Measurements from ENCODE around the gene CDPF1. TPM values are rescaled to one million over a fixed set of nuclear protein-coding genes. Genes with fewer than 3 reads are reported as not detected.

The CDPF1 gene
- total and polyA plus RNA-seq, 2 donors (not counting 3 experiments of a cell fraction or from before 2014, with no cell fraction given): 9.7 to 9.9 TPM

- Histone ChIP-seq H3K79me2 (ENCODE audit: control insufficient read depth, insufficient read depth, low read length) (no peaks in the 10 kb centered on the region), H3K27ac (ENCODE audit: insufficient read depth, low read depth, low read length) (no peak overlapping the region), H3K9me1 (replicated peaks; ENCODE audit: control insufficient read depth, extremely low read depth, insufficient read depth, low read length) (no peaks in the 10 kb centered on the region), H4K20me1 (replicated peaks; ENCODE audit: control insufficient read depth, extremely low read depth, insufficient read depth, low read length) (no peaks in the 10 kb centered on the region), H3K9me3 (replicated peaks; ENCODE audit: control insufficient read depth, insufficient read depth, low read length) (no peaks in the 10 kb centered on the region), H3K4me2 (ENCODE audit: insufficient read depth, low read length) (no peak overlapping the region), H3K4me3 (replicated peaks in 1 of 3; ENCODE audit: insufficient read depth in 1 of 3, low read depth in 1 of 3, low read length in 3 of 3) (no peak overlapping the region), H3K27me3 (ENCODE audit: control insufficient read depth in 2 of 2, insufficient read depth in 2 of 2, low read length in 2 of 2) (no peaks in the 10 kb centered on the region), H3K9ac (replicated peaks; ENCODE audit: extremely low read depth, insufficient read depth, low read length) (no peak overlapping the region), H3K4me1 (ENCODE audit: control insufficient read depth, extremely low read depth, insufficient read depth, low read length) (no peaks in the 10 kb centered on the region), H3K36me3 (ENCODE audit: control insufficient read depth in 2 of 2, extremely low read depth in 1 of 2, insufficient read depth in 2 of 2, low read length in 2 of 2) (no peaks in the 10 kb centered on the region), H2AFZ (ENCODE audit: low read depth, low read length) (no peak overlapping the region)
- dilution Hi-C loops (cut with MboI; ENCODE audit: extremely low pct_ligation_motif_present, low sequenced_read_pairs): no loop called here
- DNase-seq (ENCODE audit: low read depth, low spot score): no peak
- FAIRE-seq: no peak
- BruUV-seq (replicated peaks): no TSS peak
- intact Hi-C loops (cut with micrococcal nuclease): no loop called here
- CTCF ChIA-PET: interaction anchor here (0.7 to 1.3 kb wide), 2 partner anchors 40 to 122 kb away, joined by 3 read pairs; no protein-coding TSS in a partner anchor
- POLR2A ChIA-PET: no interaction called here
- TF ChIP-seq JUN (IDR thresholded peaks at IDR 0.05; ENCODE audit: borderline replicate concordance, insufficient read depth, insufficient read length, low read depth) (no peak), POLR2A (IDR thresholded peaks at IDR 0.05; ENCODE audit: low read depth, low read length) (no peak), EZH2 (IDR thresholded peaks at IDR 0.05; ENCODE audit: borderline replicate concordance, low read depth, low read length, severe bottlenecking) (no peak), FOS (IDR thresholded peaks at IDR 0.05; ENCODE audit: borderline replicate concordance, insufficient read depth, low read length) (no peak), GATA2 (IDR thresholded peaks at IDR 0.05; ENCODE audit: insufficient read depth, insufficient read length, low read depth, low read length) (no peak), MAX (IDR thresholded peaks at IDR 0.05; ENCODE audit: insufficient read depth, insufficient read length) (no peak), POLR2AphosphoS5 (IDR thresholded peaks at IDR 0.05; ENCODE audit: insufficient read depth, low read depth, low read length) (no peak), MYC (IDR thresholded peaks at IDR 0.05; ENCODE audit: low read depth, low read length) (no peak)
These were observed 5.3 kb downstream of the CDPF1 start for GRCh38 chr22:46244771-46245170.

GRCh38 chr22:46242076-46242475, 8.0 kb downstream of the CDPF1 start:
- TF ChIP-seq GATA2 (IDR thresholded peaks at IDR 0.05; ENCODE audit: insufficient read depth, insufficient read length, low read depth, low read length) (no peak), MYC (IDR thresholded peaks at IDR 0.05; ENCODE audit: low read depth, low read length) (no peak), POLR2AphosphoS5 (IDR thresholded peaks at IDR 0.05; ENCODE audit: insufficient read depth, low read depth, low read length) (no peak), CTCF (IDR thresholded peaks at IDR 0.05; ENCODE audit: extremely low read depth in 1 of 2, insufficient read depth in 1 of 2, low read depth in 1 of 2, low read length in 2 of 2) (no peak)
- Histone ChIP-seq H3K9me3 (replicated peaks; ENCODE audit: control insufficient read depth, insufficient read depth, low read length) (no peaks in the 10 kb centered on the region), H3K4me3 (replicated peaks in 1 of 3; ENCODE audit: insufficient read depth in 1 of 3, low read depth in 1 of 3, low read length in 3 of 3) (no peak overlapping the region), H3K4me1 (ENCODE audit: control insufficient read depth, extremely low read depth, insufficient read depth, low read length) (no peaks in the 10 kb centered on the region), H3K79me2 (ENCODE audit: control insufficient read depth, insufficient read depth, low read length) (no peaks in the 10 kb centered on the region), H3K4me2 (ENCODE audit: insufficient read depth, low read length) (no peak overlapping the region), H3K27ac (ENCODE audit: insufficient read depth, low read depth, low read length) (no peak overlapping the region), H2AFZ (ENCODE audit: low read depth, low read length) (no peak overlapping the region), H4K20me1 (replicated peaks; ENCODE audit: control insufficient read depth, extremely low read depth, insufficient read depth, low read length) (no peaks in the 10 kb centered on the region), H3K27me3 (ENCODE audit: control insufficient read depth in 2 of 2, insufficient read depth in 2 of 2, low read length in 2 of 2) (no peaks in the 10 kb centered on the region), H3K9ac (replicated peaks; ENCODE audit: extremely low read depth, insufficient read depth, low read length) (no peak overlapping the region), H3K36me3 (ENCODE audit: control insufficient read depth in 2 of 2, extremely low read depth in 1 of 2, insufficient read depth in 2 of 2, low read length in 2 of 2) (no peaks in the 10 kb centered on the region), H3K9me1 (replicated peaks; ENCODE audit: control insufficient read depth, extremely low read depth, insufficient read depth, low read length) (no peaks in the 10 kb centered on the region)
- BruUV-seq (replicated peaks): no TSS peak
- intact Hi-C loops (cut with micrococcal nuclease): no loop called here
- ChIA-PET POLR2A (no interaction called here), CTCF (no interaction called here)
- dilution Hi-C loops (cut with MboI; ENCODE audit: extremely low pct_ligation_motif_present, low sequenced_read_pairs): no loop called here
- DNase-seq (ENCODE audit: low read depth, low spot score) (no peak), FAIRE-seq (no peak)

Data from endothelial cell of umbilical vein (primary cell).